ENCODE data around the gene SYDE1.
A peak's percentile ranks its signal among the peaks of the same experiment; 100 is the strongest.

Gene SYDE1

GRCh38 chr19:15108845-15109767, 1.9 kb downstream of the SYDE1 start:
- no peak for DNase-seq

GRCh38 chr19:15109768-15110417, 2.7 kb downstream of the SYDE1 start:
- DNase-seq = no peak

- no peak for DNase-seq
These were observed 3.2 kb downstream of the SYDE1 start for GRCh38 chr19:15110418-15110815.

GRCh38 chr19:15111758-15112157, 4.6 kb downstream of the SYDE1 start:
- no peak for DNase-seq

- no peak for DNase-seq
These were observed 5.2 kb downstream of the SYDE1 start for GRCh38 chr19:15112385-15112784.

GRCh38 chr19:15113245-15114152, 6.3 kb downstream of the SYDE1 start:
- no peak for DNase-seq

- DNase-seq = no peak
These were observed 6.9 kb downstream of the SYDE1 start for GRCh38 chr19:15114153-15114540.

- no peak for DNase-seq
These were observed 7.9 kb downstream of the SYDE1 start for GRCh38 chr19:15115080-15115479.

GRCh38 chr19:15115762-15116615, 8.8 kb downstream of the SYDE1 start:
- no peak for DNase-seq

GRCh38 chr19:15116856-15117255, 9.7 kb downstream of the SYDE1 start:
- no peak for DNase-seq

- DNase-seq = no peak
These were observed 11.0 kb downstream of the SYDE1 start for GRCh38 chr19:15118248-15118647.

GRCh38 chr19:15118789-15119494, 11.7 kb downstream of the SYDE1 start:
- no peak for DNase-seq

- no peak for DNase-seq
These were observed 13.2 kb downstream of the SYDE1 start for GRCh38 chr19:15120135-15121026.

GRCh38 chr19:15122331-15123030, 15.3 kb downstream of the SYDE1 start:
- no peak for DNase-seq

- DNase-seq = no peak
These were observed 16.1 kb downstream of the SYDE1 start for GRCh38 chr19:15123031-15123890.

- DNase-seq = no peak
These were observed 16.7 kb downstream of the SYDE1 start for GRCh38 chr19:15123900-15124299.

- DNase-seq = peak; percentile 43
These were observed 17.5 kb downstream of the SYDE1 start for GRCh38 chr19:15124572-15125231.

Measured in NCI-H1417 treated with DMSO at 0.1 percent for 48 hours (cell line).